PFSK-1 (cell line): ENCODE measurements around the gene SYTL3.

Experiments
- FOXP2 ChIP-seq: optimal IDR thresholded peaks from 2 replicates; pipeline ENCODE3; 2011; ENCODE audit warnings: borderline replicate concordance, control low read depth, inconsistent platforms; ENCODE audit not compliant: insufficient read depth; ENCODE audit errors: extremely low read length, extremely low read depth
- POLR2AphosphoS5 ChIP-seq: IDR thresholded peaks from 2 replicates; pipeline ENCODE4 v1.6.1; 2012; ENCODE audit warnings: low read depth, mild to moderate bottlenecking, control low read depth, low read length, moderate library complexity
- REST ChIP-seq, 2 experiments: IDR thresholded peaks; 2 replicates each; pipeline versions ENCODE4 v1.6.1 to v1.8.0; 2011 to 2012; ENCODE audit warnings: low read depth in 2 of 2, low read length in 2 of 2, control low read depth in 1 of 2, inconsistent platforms in 1 of 2, mild to moderate bottlenecking in 1 of 2, moderate library complexity in 1 of 2; ENCODE audit not compliant: insufficient read depth in 1 of 2
- SIN3A ChIP-seq: IDR thresholded peaks from 2 replicates; pipeline ENCODE4 v1.6.1; 2012; ENCODE audit warnings: mild to moderate bottlenecking, low read length, moderate library complexity, borderline replicate concordance; ENCODE audit not compliant: insufficient read depth
- TAF1 ChIP-seq: IDR thresholded peaks from 2 replicates; pipeline ENCODE4 v1.6.1; 2012; ENCODE audit warnings: low read length, control low read depth, borderline replicate concordance; ENCODE audit not compliant: insufficient read depth

Gene SYTL3

GRCh38 chr6:158785036-158785435, 135.2 kb downstream of the SYTL3 start:
- TF ChIP-seq REST (IDR thresholded peaks at IDR 0.05; ENCODE audit: insufficient read depth in 1 of 2, low read depth in 2 of 2, low read length in 2 of 2): no peak
- TF ChIP-seq POLR2AphosphoS5: no peak
- no peak for TF ChIP-seq FOXP2
- no peak for TF ChIP-seq SIN3A
- no peak for TF ChIP-seq TAF1

- TF ChIP-seq POLR2AphosphoS5 (no peak), FOXP2 (no peak), REST (IDR thresholded peaks at IDR 0.05; ENCODE audit: insufficient read depth in 1 of 2, low read depth in 2 of 2, low read length in 2 of 2) (no peak), SIN3A (no peak), TAF1 (no peak)
Observed at GRCh38 chr6:158786645-158787304, 136.9 kb downstream of the SYTL3 start.

GRCh38 chr6:158787395-158787794, 137.5 kb downstream of the SYTL3 start:
- TF ChIP-seq SIN3A: no peak
- TF ChIP-seq FOXP2: no peak
- no peak for TF ChIP-seq TAF1
- TF ChIP-seq POLR2AphosphoS5: no peak
- no peak for TF ChIP-seq REST (IDR thresholded peaks at IDR 0.05; ENCODE audit: insufficient read depth in 1 of 2, low read depth in 2 of 2, low read length in 2 of 2)

GRCh38 chr6:158789115-158789917, 139.5 kb downstream of the SYTL3 start:
- TF ChIP-seq SIN3A: no peak
- no peak for TF ChIP-seq POLR2AphosphoS5
- TF ChIP-seq TAF1: no peak
- no peak for TF ChIP-seq FOXP2
- no peak for TF ChIP-seq REST (IDR thresholded peaks at IDR 0.05; ENCODE audit: insufficient read depth in 1 of 2, low read depth in 2 of 2, low read length in 2 of 2)
